Omental fat pad (tissue), 4 donors: ENCODE data around the gene TACC2. TPM values are rescaled to one million over a fixed set of nuclear protein-coding genes. Genes with fewer than 3 reads are reported as not detected.

Experiments used
- ATAC-seq: fragments of 150-250 bp; one replicate; pipeline ENCODE4 v1.9.1; 2016; ENCODE audit warnings: mild to moderate bottlenecking, moderate library complexity; ENCODE audit not compliant: low FRiP score
- DNase-seq: peaks from one replicate; pipeline ENCODE4 v3.0.0-alpha.2; 2019; ENCODE audit warnings: low spot score
- total RNA-seq, 4 donors: library from RNA; depleted of rRNA; stranded (reverse); fragments of >200 nt; gene quantifications; one replicate each; pipeline ENCODE4 v1.1.0, GENCODE V29; 2016
- TF ChIP-seq, protein P1 (sequence below), 3 donors: fragments of 450-650 bp; IDR thresholded peaks; one replicate each; pipeline ENCODE4 v1.5.1; 2016 to 2017; ENCODE audit warnings: antibody characterized with exemption in 3 of 3, mild to moderate bottlenecking in 3 of 3, moderate library complexity in 2 of 3

Gene TACC2
- total RNA-seq, 4 donors from 2014 or later = 23.8 to 33.6 (median 29.4) TPM

DNA sequence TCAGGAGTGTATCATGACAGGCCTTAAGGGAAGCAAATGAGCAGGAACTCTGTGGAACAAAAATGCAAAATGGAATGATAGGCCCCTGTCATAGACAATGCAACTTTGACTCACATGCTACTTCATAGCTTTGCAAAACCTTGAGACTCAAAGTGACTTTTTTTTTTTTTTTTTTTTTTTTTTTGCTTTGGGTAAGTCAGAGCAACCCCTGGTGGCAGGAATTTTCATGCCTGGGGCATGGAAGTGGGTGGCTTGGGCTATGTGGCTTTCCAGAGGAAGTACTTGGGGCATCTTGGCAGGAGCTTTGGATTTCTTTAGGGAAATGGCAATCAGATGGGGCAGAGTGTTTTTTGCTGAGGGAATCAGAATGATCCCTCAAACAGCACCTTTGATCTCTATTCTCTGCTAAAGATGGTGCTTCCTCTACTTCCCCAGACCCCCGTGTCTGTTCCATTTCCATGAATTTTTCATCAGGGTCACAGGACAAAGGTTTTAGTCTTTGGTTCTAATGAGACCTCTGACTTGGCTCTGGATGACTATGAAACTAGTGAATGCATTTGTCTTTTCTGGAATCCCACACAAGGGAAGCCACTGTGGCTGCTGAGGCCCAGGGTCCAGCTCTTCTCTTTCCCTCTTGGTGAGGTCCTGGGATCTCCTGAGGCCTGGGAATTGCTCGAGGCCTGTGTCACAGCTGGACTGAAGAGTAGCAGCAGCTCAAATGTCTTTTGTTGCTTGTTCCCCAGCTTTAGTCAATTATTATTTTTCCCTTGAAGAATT is 62.8 kb downstream of the TACC2 start:
- DNase-seq = no peak

DNA sequence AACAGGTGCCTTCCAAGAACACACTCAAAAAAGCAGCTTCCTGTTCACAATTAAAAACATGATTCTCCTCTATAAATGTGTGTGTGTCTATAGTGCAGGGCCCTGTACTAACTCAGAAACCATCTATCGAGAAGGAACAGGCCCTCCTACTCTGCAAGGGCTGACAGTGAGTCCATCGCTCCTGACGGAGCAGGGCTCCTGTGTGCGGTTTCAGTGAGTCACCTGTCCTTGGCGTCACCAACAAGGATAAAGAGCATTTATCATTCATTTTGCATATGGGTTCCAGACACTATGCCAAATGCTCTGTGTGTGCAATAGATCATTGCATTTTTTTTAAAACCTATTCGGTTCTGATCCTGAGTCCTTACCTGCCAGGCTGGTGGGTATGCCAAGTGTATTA is 63.7 kb downstream of the TACC2 start:
- DNase-seq = no peak
- no peak for ATAC-seq

More for the DNA sequence above, 62.8 kb downstream of the TACC2 start:
- ATAC-seq = no peak
- TF ChIP-seq, protein P1, sequence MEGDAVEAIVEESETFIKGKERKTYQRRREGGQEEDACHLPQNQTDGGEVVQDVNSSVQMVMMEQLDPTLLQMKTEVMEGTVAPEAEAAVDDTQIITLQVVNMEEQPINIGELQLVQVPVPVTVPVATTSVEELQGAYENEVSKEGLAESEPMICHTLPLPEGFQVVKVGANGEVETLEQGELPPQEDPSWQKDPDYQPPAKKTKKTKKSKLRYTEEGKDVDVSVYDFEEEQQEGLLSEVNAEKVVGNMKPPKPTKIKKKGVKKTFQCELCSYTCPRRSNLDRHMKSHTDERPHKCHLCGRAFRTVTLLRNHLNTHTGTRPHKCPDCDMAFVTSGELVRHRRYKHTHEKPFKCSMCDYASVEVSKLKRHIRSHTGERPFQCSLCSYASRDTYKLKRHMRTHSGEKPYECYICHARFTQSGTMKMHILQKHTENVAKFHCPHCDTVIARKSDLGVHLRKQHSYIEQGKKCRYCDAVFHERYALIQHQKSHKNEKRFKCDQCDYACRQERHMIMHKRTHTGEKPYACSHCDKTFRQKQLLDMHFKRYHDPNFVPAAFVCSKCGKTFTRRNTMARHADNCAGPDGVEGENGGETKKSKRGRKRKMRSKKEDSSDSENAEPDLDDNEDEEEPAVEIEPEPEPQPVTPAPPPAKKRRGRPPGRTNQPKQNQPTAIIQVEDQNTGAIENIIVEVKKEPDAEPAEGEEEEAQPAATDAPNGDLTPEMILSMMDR (IDR thresholded peaks at IDR 0.05) = no peak

DNA sequence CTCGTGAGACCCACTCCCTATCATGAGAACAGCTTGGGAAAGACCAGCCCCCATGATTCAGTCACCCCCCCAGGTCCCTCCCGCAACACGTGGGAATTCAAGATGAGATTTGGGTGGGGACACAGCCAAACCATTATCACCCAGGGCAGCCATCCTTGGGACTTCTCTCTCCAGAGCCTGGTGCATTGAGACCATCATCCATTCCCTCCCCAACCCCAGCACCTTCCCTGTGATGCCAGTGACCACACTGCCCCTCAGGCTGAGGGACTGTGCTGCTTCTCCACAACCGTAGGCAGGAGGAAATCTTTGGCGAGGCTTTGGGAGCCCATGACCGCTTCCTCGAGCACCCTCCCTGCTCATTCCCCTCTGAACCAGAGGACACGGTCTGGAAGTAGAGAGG is 64.4 kb downstream of the TACC2 start:
- DNase-seq = no peak
- no peak for ATAC-seq
- TF ChIP-seq, protein P1 (IDR thresholded peaks at IDR 0.05) = no peak

More for the DNA sequence above, 63.7 kb downstream of the TACC2 start:
- TF ChIP-seq, protein P1 (IDR thresholded peaks at IDR 0.05) = no peak

DNA sequence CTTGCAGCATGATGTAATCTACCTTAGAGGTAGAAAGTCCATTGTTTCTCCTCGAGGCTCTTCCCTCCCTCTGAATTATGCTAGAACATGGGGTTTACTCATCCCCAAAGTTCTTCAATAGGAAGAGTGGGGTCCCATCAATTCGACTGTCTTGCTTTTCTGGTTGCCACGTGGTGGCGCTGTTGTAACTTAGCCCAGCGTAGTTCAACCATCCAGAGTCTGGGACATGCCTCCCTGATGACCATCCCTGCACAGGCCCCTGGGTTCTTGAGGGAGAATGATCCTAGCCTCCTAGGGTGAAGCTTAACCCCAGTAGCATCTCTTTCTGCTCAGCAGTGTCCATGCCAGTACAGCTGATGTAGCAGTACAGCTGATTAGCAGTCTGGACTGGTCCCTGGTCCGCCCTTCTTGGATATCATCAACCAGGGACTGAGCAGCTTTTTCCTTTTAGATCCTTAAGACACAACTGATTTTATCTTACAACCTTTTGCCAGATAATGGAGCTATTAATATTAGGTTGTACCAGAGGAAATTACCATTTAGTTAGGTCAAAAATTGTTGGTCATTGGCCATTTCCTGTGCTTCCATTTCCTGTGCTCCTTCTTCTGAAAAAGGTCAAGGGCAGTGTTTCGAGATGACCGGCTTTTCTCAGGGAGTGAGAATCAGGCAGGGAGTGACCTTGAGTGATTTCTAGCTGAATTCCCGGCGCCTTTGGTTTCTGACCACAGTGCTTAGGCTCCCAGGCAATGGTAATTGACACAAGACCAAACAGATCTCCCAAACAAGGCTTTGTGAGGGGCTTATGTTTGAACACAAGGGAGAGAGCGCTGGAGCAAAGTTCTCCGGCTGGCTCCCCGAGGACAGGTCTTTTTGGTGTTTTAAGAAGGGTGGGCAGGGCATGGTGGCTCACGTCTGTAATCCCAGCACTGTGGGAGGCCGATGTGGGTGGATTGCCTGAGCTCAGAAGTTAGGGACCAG is 65.4 kb downstream of the TACC2 start:
- DNase-seq (peak; percentile 30), ATAC-seq (peak; percentile 70)
- TF ChIP-seq, protein P1 (IDR thresholded peaks at IDR 0.05) = no peak

DNA sequence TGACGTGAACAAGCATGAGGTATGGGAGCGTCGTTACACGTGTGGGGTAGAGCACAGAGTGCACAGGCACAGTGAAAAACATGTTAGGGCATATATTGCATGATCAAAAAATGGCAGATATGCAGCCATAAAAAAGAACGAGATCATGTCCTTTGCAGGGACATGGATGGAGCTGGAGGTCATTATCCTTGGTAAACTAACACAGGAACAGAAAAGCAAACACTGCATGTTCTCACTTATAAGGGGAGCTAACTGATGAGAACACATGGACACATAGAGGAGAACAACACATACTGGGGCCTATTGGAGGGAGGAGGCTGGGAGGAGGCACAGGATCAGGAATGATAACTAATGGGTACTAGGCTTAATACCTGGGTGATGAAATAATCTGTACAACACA is 66.3 kb downstream of the TACC2 start:
- DNase-seq (no peak), ATAC-seq (no peak)
- TF ChIP-seq, protein P1 (IDR thresholded peaks at IDR 0.05) = no peak

DNA sequence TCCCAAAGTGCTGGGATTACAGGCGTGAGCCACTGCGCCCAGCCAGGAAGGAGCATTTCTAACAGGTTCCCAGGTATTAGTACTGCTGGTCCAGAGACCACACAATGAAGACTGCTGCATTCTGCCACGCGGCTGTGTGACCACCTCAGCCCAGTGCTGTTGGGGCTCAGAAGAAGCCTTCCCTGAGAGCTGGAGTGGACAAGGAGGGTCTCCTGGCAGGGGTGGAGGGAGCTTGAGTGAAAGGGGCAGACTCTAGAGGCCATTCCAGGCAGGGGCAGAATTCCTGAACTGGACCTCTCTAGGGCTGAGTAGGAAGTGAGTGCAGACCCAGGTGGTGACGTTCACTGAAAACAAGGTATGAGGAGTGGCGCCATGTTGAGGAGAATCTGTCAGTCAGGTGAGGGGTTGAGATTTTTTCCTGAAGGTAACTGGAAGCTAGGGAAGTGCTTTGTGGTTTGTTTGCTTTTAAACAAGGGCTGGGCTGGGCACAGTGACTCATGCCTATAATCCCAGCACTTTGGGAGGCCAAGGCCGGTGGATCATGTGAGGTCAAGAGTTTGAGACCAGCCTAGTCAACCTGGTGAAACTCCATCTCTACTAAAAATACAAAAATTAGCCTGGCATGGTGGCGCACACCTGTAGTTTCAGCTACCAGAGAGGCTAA is 67.6 kb downstream of the TACC2 start:
- ATAC-seq = no peak
- DNase-seq = no peak
- TF ChIP-seq, protein P1 (IDR thresholded peaks at IDR 0.05) = no peak
